D721Med (cell line): ENCODE results near the gene MYCT1.
"Not testable (repeated sequence)": the region's sequence is repeated elsewhere in the genome, so short reads cannot be mapped to it uniquely, and the experiment has no call there.

Source experiments
- DNase-seq: peaks from one replicate; pipeline ENCODE4 v3.0.0; 2011; ENCODE audit warnings: low spot score; ENCODE audit not compliant: insufficient read length
- FAIRE-seq: peaks from 2 replicates; lab custom pipeline; 2011; peaks lifted over from hg19 to GRCh38; lab: Jason Lieb, UNC
- TF ChIP-seq, protein P1 (sequence below): IDR thresholded peaks from 2 replicates; pipeline ENCODE4 v1.5.1; 2012; ENCODE audit warnings: mild to moderate bottlenecking, control low read depth; ENCODE audit not compliant: insufficient read depth; ENCODE audit errors: missing control alignments

Gene MYCT1

DNA sequence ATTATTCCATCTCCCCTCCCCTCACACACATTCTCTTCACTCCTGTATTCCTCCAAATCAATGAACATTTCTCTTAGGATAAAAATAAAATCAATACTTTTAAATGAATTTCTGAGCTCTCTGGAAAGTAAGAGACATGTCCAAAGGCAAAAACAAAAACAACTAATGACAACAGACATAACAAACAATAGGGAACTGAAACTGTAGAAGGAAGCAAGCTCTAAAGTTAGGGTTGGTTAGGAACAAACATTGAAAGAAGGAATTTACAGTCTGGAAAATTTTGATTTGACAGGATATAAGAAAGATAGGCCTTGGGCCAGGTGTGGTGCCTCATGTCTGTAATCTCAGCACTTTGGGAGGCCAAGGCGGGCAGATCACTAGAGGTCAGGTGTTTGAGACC is 17.5 kb upstream of the MYCT1 start:
- TF ChIP-seq, protein P1, sequence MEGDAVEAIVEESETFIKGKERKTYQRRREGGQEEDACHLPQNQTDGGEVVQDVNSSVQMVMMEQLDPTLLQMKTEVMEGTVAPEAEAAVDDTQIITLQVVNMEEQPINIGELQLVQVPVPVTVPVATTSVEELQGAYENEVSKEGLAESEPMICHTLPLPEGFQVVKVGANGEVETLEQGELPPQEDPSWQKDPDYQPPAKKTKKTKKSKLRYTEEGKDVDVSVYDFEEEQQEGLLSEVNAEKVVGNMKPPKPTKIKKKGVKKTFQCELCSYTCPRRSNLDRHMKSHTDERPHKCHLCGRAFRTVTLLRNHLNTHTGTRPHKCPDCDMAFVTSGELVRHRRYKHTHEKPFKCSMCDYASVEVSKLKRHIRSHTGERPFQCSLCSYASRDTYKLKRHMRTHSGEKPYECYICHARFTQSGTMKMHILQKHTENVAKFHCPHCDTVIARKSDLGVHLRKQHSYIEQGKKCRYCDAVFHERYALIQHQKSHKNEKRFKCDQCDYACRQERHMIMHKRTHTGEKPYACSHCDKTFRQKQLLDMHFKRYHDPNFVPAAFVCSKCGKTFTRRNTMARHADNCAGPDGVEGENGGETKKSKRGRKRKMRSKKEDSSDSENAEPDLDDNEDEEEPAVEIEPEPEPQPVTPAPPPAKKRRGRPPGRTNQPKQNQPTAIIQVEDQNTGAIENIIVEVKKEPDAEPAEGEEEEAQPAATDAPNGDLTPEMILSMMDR = no peak
- no peak for FAIRE-seq
- no peak for DNase-seq

DNA sequence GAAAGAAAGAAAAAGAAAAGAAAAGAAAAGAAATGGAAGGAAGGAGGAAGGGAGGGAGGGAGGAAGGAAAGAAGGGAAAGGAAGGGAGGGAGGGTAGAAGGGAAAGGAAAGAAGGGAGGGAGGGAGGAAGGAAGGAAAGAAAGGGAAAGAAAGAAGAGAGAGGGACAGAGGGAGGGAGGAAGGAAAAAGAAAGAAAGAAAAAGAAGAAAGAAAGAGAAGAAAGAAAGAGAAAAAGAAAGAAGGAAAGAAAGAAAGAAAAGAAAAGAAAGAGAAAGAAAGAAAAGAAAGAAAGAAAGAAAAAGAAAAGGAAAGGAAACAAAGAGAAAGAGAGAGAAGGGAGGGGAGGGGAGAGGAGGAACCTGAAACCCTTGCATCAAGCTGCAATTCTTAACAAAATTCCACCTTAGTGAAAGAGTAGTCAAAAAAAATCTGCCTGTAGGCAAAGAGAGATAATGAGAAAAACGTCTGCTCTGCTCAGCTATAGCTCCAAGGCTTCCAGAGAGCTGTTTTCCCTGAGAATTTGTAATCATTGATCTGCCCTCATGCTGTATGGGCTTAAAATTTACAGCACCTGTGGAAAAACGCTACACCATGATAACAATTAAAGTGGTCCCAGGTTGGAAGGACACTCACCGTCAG is 16.7 kb upstream of the MYCT1 start:
- FAIRE-seq (no peak), DNase-seq (no peak)
- TF ChIP-seq, protein P1 = no peak

DNA sequence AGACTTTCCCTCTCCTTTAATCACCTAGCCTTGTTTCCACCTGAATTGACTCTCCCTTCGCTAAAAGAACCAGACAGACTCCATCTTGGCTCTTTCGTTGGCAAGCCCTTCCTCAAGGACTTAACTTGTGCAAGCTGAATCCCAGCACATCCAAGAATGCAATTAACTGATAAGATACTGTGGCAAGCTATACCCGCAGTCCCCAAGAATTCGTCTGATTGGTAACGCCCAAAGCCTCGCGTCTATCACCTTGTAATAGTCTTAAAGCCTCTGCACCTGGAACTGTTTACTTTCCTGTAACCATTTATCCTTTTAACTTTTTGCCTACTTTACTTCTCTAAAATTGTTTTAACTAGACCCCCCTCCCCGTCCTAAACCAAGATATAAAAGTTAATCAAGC is 15.6 kb upstream of the MYCT1 start:
- FAIRE-seq (no peak), DNase-seq (no peak)
- TF ChIP-seq, protein P1 = no peak

DNA sequence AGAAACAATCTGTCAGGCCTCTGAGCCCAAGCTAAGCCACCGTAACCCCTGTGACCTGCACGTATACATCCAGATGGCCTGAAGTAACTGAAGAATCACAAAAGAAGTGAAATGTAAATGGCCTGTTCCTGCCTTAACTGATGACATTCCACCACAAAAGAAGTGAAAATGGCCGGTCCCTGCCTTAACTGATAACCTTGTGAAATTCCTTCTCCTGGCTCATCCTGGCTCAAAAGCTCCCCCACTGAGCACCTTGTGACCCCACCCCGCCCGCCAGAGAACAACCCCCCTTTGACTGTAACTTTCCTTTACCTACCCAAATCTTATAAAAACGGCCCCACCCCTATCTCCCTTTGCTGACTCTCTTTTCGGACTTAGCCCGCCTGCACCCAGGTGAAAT is 14.8 kb upstream of the MYCT1 start:
- FAIRE-seq, DNase-seq: not testable (repeated sequence)

DNA sequence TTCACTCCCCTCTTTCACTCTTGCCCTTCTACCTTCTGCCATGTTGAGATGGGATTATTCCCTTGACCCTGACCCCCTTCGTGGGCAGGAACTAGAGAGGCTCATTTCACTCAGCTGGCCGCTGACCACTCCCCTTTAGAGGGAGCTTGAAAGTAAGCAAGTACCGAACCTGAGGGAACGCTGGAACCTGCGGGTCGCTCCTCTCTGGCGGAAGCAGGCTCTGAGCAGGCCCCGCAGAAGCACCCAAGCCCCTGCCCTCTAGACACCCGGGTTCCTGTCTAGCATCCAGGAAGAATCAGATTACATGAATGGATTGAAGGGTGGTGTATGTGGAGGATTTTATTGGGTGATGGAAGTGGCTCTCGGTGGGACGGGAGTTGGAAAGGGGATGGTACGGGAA is 11.9 kb upstream of the MYCT1 start:
- no peak for DNase-seq
- FAIRE-seq = no peak
- TF ChIP-seq, protein P1 = no peak

DNA sequence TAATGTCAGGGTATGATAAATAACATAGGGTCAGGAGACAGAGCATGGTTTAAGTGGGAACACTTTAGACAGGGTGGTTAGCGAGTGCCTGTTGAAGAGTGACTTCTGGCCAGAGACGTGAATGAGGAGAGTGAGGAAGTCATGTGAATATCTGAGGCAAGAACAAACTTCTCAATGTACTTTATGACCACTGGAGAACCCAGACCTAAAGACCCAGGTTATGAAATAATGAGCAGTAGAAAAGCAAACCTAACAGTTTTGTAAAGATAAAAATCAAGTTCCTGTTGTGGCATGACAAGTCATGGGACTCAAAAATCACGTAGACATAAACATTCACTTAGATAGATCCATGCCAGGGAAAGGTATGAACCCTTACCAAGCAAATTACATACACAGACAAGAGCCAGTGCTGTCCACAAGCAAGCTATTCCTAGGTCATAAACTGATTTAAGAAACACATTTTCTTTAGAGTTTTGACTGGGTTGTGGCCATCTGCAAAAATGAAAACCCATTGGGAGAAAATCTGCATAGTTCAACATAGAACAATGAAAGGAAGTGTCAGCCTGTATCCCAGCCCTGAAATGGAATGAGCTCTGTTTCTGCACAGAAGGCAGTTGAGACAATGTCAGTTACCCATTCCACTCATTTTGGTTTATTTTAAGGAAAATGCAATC is 2.2 kb upstream of the MYCT1 start:
- DNase-seq = no peak
- no peak for FAIRE-seq
- TF ChIP-seq, protein P1 = no peak

DNA sequence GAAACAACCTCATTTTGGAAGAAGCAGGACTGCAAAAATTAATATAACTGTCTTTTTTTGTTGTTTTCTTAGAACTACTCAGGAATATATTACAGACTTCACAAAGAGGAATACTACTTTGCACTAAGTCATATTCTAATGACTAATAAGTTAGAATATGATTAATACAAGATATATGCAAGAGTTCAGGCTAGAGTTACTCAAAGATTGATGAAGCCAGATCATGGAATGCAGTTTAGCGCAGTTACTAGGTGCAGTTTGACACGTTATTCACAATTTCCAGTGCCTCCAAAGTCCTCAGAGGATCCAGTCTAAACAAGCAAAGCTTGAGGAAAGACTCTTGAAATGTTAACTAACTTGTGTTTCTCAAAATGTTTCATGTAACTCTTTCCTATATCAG is 1.2 kb upstream of the MYCT1 start:
- DNase-seq = no peak
- no peak for FAIRE-seq
- TF ChIP-seq, protein P1 = no peak

DNA sequence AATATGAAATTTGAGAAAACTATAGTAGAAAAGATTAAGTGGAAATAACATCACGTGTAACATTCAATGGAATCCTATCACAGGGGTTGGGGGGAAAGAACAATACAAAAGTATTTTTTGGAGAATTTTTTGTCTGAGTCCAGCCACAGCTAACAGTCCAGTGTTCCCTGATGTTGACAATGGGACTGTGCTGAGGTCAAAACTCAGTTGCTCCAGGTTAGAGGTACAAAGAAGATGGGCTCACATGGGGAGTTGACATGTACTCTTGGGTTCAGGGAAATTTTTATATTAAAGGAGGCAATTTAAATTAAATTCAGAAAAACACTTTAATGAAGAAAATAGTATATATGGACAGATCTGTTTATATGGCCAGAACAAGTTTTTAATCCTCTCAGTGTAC is 995 bp downstream of the MYCT1 start:
- FAIRE-seq (no peak), DNase-seq (no peak)
- TF ChIP-seq, protein P1 = no peak
